ENCODE results near the gene EIF3L. TPM values are rescaled to one million over a fixed set of nuclear protein-coding genes. Genes with fewer than 3 reads are reported as not detected.

The EIF3L gene
- total RNA-seq, 1 experiment from 2014 or later, result 707 TPM

DNA sequence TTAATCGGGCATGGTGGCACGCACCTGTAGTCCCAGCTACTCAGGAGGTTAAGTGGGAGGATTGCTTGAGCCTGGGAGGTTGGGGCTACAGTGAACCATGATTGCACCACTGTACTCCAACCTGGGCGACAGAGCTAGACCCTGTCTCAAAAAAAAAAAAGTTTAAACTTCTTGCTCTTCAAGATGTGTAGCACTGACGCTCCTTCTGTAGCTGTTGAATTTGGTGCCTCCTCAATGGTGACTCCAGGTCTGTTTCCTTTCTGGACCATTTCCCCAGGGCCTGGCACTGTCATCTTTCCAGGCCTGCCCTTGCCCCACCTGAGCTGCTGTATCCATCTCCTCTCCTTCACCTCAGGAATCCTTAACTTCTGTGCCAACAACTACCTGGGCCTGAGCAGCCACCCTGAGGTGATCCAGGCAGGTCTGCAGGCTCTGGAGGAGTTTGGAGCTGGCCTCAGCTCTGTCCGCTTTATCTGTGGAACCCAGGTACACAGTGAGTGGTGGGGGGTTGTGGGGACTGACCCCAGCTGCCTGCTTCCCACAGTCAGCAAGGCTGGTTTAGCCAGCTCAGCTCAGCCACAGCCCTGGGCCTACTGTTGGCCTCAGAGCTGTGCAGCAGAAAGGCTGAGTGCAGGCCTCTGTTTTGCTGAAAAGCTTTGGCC, 39.4 kb upstream of the EIF3L start:
- Histone ChIP-seq H3K4me3 (no peak overlapping the region), H3K27me3 (no peaks in the 10 kb centered on the region), H3K4me1 (peaks cover 4% of the 10 kb centered on the region; the same call in 1 of the 2 replicates), H3K36me3 (no peaks in the 10 kb centered on the region), H3K9me3 (replicated peaks) (no peaks in the 10 kb centered on the region), H3K27ac (no peak overlapping the region)
- no peak for DNase-seq

GRCh38 chr22:37811867-37812266, 37.4 kb upstream of the EIF3L start:
- H3K4me1 ChIP-seq, result no peaks in the 10 kb centered on the region
- no peak for DNase-seq
- no peak overlapping the region for H3K27ac ChIP-seq
- no peaks in the 10 kb centered on the region for H3K9me3 ChIP-seq (replicated peaks)
- H3K36me3 ChIP-seq, result no peaks in the 10 kb centered on the region
- H3K27me3 ChIP-seq, result no peaks in the 10 kb centered on the region
- H3K4me3 ChIP-seq, result no peak overlapping the region

DNA sequence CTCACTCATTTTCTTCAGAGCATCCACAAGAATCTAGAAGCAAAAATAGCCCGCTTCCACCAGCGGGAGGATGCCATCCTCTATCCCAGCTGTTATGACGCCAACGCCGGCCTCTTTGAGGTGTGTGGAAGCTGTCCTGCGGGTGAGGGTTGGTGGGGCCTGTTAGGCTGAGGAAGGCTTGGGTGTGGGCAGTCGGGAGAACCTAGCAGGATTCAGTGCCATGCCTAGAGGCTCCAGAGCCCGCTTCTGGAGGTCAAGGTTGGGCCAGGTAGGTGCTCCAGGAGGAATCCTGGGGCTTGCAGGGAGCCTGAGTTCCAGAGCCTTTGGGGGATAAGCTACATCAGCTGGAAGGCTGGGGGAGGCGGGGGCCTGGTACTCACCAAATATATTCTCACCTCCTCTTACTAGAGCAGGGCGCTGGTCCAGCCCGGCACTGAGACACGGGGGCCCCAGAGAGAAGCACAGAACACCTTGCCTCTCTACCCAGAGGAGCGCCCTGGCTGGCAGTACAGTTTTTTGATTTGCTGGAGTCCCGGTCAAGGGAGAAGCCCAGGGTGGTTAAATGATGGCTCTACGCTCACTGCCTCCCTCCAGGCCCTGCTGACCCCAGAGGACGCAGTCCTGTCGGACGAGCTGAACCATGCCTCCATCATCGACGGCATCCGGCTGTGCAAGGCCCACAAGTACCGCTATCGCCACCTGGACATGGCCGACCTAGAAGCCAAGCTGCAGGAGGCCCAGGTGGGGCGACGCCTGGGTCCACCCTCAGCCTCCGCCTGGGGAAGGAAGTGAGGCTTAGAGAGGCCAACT, 36.1 kb upstream of the EIF3L start:
- Histone ChIP-seq H3K4me1 (no peaks in the 10 kb centered on the region), H3K27me3 (no peaks in the 10 kb centered on the region), H3K4me3 (no peak overlapping the region), H3K27ac (no peak overlapping the region), H3K36me3 (no peaks in the 10 kb centered on the region), H3K9me3 (replicated peaks) (no peaks in the 10 kb centered on the region)
- DNase-seq, result no peak

DNA sequence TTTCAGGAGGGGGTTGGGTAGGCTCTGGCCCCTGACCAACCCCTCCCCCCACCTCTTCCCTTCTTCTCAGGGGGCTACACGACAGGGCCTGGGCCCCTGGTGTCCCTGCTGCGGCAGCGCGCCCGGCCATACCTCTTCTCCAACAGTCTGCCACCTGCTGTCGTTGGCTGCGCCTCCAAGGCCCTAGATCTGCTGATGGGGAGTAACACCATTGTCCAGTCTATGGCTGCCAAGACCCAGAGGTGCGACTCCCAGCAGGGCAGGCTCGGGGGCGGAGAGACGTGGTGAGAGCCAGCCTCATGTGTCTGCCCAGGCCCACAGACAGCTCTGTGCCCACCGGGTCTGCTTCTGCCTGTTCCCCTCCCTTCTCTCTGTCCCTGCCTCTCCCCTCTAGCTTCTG, 33.6 kb upstream of the EIF3L start:
- no peaks in the 10 kb centered on the region for H3K4me1 ChIP-seq
- no peak for DNase-seq
- no peak overlapping the region for H3K27ac ChIP-seq
- no peaks in the 10 kb centered on the region for H3K36me3 ChIP-seq
- H3K27me3 ChIP-seq, result no peaks in the 10 kb centered on the region
- no peaks in the 10 kb centered on the region for H3K9me3 ChIP-seq (replicated peaks)
- no peak overlapping the region for H3K4me3 ChIP-seq

- DNase-seq, result no peak
- Histone ChIP-seq H3K9me3 (replicated peaks) (no peaks in the 10 kb centered on the region), H3K27ac (no peak overlapping the region), H3K36me3 (no peaks in the 10 kb centered on the region), H3K4me1 (no peaks in the 10 kb centered on the region), H3K4me3 (no peak overlapping the region), H3K27me3 (no peaks in the 10 kb centered on the region)
These were observed 32.6 kb upstream of the EIF3L start for GRCh38 chr22:37816543-37817180.

DNA sequence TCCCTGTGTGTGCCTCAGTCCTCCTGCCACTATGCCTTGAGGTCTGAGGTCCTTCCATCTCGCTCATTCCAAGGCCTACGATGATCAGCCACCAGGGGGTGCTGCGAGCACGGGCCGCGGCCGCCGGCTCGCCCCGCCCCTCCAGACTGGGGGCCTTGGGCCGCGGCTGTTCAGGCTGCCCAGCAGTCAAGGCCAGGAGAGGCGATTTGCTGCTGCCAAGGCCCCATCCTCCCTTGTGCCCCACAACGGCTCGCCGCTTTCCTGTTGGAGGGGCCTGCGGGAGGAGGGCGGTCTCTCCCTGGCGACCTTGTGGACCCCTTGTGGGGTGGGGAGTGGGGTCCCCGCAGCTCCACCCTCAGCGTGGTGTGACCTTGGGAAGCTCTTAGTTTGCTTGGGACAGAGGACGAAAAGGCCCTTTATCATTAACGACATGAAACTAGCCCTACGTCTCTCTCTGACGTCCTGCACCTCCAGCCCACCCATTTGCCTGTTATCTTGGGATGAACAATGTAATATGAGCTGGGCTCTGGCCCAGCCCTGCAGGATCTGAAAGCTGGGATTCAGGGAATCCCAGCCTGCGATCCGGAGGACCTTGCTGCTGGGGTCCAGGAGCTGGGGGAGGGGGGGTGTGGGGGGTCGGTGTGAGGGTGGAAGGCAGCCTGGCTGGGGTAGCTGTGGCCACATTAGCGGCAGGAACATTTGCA, 31.4 kb upstream of the EIF3L start:
- Histone ChIP-seq H3K9me3 (replicated peaks) (no peaks in the 10 kb centered on the region), H3K36me3 (no peaks in the 10 kb centered on the region), H3K4me1 (peaks cover 6% of the 10 kb centered on the region; the same call in 1 of the 2 replicates), H3K27ac (peak overlapping the region; percentile 77), H3K27me3 (no peaks in the 10 kb centered on the region), H3K4me3 (peak overlapping the region; percentile 53)
- peak; percentile 83 to 90 for DNase-seq

- H3K4me1 ChIP-seq, result peaks cover 7% of the 10 kb centered on the region; the same call in 1 of the 2 replicates
- no peaks in the 10 kb centered on the region for H3K36me3 ChIP-seq
- no peaks in the 10 kb centered on the region for H3K27me3 ChIP-seq
- DNase-seq, result peak; percentile 79 to 80
- peak overlapping the region; percentile 77; the same call in 1 of the 2 replicates for H3K27ac ChIP-seq
- H3K9me3 ChIP-seq (replicated peaks), result no peaks in the 10 kb centered on the region
- H3K4me3 ChIP-seq, result peak overlapping the region; percentile 53
These were observed 30.7 kb upstream of the EIF3L start for GRCh38 chr22:37818409-37819104.

DNA sequence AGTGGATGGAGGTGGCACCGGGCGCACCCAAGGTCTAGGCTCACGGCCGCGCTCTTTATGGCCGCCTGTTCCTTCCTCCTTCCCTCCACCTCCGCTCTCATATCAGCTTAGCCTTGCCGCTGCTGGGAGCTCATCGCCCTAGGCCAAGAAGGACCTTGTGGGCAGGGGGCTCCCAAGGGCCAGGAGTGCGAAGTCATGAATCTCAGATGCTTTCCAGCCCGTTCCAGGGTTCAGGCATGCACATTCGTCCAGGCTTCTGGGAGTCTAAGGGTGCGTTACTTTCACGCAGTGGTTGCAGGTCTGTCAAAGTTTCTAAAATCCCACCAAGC, 30.1 kb upstream of the EIF3L start:
- Histone ChIP-seq H3K4me1 (peaks cover 7% of the 10 kb centered on the region; the same call in 1 of the 2 replicates), H3K27me3 (no peaks in the 10 kb centered on the region), H3K27ac (no peak overlapping the region), H3K36me3 (no peaks in the 10 kb centered on the region), H3K9me3 (replicated peaks) (no peaks in the 10 kb centered on the region), H3K4me3 (no peak overlapping the region)
- no peak for DNase-seq

GRCh38 chr22:37820350-37820749, 28.9 kb upstream of the EIF3L start:
- no peaks in the 10 kb centered on the region for H3K9me3 ChIP-seq (replicated peaks)
- DNase-seq, result no peak
- H3K27ac ChIP-seq, result no peak overlapping the region
- no peak overlapping the region for H3K4me3 ChIP-seq
- no peaks in the 10 kb centered on the region for H3K36me3 ChIP-seq
- H3K27me3 ChIP-seq, result no peaks in the 10 kb centered on the region
- H3K4me1 ChIP-seq, result peaks cover 7% of the 10 kb centered on the region; the same call in 1 of the 2 replicates

DNA sequence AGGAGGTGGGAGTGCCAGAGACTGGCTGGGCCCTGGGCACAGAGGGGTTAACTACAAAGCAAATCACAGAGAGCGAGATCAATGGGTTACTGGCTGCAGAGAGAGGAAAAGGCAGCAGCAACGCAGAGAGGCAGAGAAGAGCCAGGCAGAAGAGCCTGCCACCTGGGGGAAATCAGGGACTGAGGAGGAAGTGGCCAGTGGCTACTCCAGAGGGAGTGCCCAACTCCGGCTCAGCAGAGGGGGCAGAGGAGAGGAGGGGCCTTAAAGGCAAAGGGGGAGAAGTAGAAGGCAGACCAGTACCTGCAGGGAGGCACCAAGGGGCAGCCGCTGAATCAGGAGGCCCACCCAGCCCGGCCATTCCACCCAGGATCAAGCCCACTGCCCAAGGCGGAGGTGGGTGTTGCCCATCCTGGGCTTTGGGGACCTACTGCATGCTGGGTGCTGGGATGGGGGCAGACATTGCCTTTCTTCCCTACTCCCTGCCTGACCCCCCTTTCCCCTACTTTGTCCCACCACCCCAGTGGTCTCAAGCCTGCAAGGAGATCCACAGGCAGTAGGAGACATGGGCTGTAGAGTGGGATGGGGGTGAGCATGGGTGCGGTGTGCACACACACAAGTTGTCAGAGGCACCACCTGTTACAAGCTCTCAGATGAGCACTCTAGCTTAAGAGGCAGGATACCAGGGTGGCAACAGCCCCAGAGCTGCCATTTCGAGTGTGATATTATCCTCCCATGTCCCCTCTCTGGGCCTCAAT, 27.0 kb upstream of the EIF3L start:
- no peaks in the 10 kb centered on the region for H3K27me3 ChIP-seq
- no peaks in the 10 kb centered on the region for H3K9me3 ChIP-seq (replicated peaks)
- no peak overlapping the region for H3K4me3 ChIP-seq
- H3K36me3 ChIP-seq, result no peaks in the 10 kb centered on the region
- DNase-seq, result peak in 1 of 2 experiments; percentile 45
- peaks cover 7% of the 10 kb centered on the region; the same call in 1 of the 2 replicates for H3K4me1 ChIP-seq
- H3K27ac ChIP-seq, result no peak overlapping the region

- Histone ChIP-seq H3K27ac (no peak within 1 kb of the TSS), H3K36me3 (no peaks in the 10 kb centered on the region), H3K27me3 (no peaks in the 10 kb centered on the region), H3K4me1 (peaks cover 7% of the 10 kb centered on the region; the same call in 1 of the 2 replicates), H3K4me3 (no peak within 1 kb of the TSS), H3K9me3 (replicated peaks) (no peaks in the 10 kb centered on the region)
- no peak for DNase-seq
These were observed 25.9 kb upstream of the EIF3L start, which contains the start of gene GALR3 for GRCh38 chr22:37823134-37823985. Gene GALR3, plus strand, starts transcription at chr22:37823382. Its CDS starts 25 bp downstream, at chr22:37823407.

GRCh38 chr22:37824674-37825641, 24.3 kb upstream of the EIF3L start:
- H3K27me3 ChIP-seq, result no peaks in the 10 kb centered on the region
- DNase-seq, result no peak
- no peaks in the 10 kb centered on the region for H3K36me3 ChIP-seq
- H3K4me3 ChIP-seq, result no peak overlapping the region
- peaks cover 7% of the 10 kb centered on the region; the same call in 1 of the 2 replicates for H3K4me1 ChIP-seq
- no peak overlapping the region for H3K27ac ChIP-seq
- H3K9me3 ChIP-seq (replicated peaks), result no peaks in the 10 kb centered on the region

All from SJCRH30 (cell line).